Neural cell (in vitro differentiated cells): Measurements from ENCODE around the gene TAF6. TPM values are rescaled to one million over a fixed set of nuclear protein-coding genes. Genes with fewer than 3 reads are reported as not detected.

Experiments
- H2AFZ ChIP-seq: fragments of 200-600, 300-800 bp; sonication (generic), shearing (Covaris generic); 2 replicates; pipeline ENCODE4 v1.6.0; 2014; ENCODE audit warnings: low read depth, mild to moderate bottlenecking, antibody characterized with exemption, low read length, moderate library complexity
- H3F3A ChIP-seq: fragments of 200-600 bp; shearing (Covaris generic); 2 replicates; pipeline ENCODE4 v1.6.1; 2016; ENCODE audit warnings: mild to moderate bottlenecking, moderate library complexity, mixed read lengths, antibody characterized with exemption, low read length; ENCODE audit not compliant: insufficient read depth, poor library complexity, severe bottlenecking
- H3K27ac ChIP-seq: fragments of 200-600, 300-800 bp; sonication (generic), shearing (Covaris generic); 2 replicates; pipeline ENCODE4 v1.5.1; 2014; ENCODE audit warnings: mild to moderate bottlenecking, low read length, moderate library complexity
- H3K27me3 ChIP-seq: fragments of 300-800, 200-600 bp; sonication (generic), shearing (Covaris generic); 2 replicates; pipeline ENCODE4 v1.6.0; 2014; ENCODE audit warnings: mild to moderate bottlenecking, low read depth, low read length, moderate library complexity; ENCODE audit not compliant: insufficient read depth
- H3K36me3 ChIP-seq: fragments of 300-800, 200-600 bp; sonication (generic), shearing (Covaris generic); 2 replicates; pipeline ENCODE4 v1.5.1; 2014; ENCODE audit warnings: mild to moderate bottlenecking, antibody characterized with exemption, low read length, moderate library complexity; ENCODE audit not compliant: insufficient read depth
- H3K4me2 ChIP-seq: fragments of 300-800, 200-600 bp; sonication (generic), shearing (Covaris generic); 2 replicates; pipeline ENCODE4 v1.6.0; 2014; ENCODE audit warnings: mild to moderate bottlenecking, low read length
- H3K4me3 ChIP-seq: fragments of 300-800, 200-600 bp; sonication (generic), shearing (Covaris generic); 2 replicates; pipeline ENCODE4 v1.5.1; 2014; ENCODE audit warnings: mild to moderate bottlenecking, low read length, moderate library complexity
- H3K79me2 ChIP-seq: fragments of 200-600 bp; shearing (Covaris generic); replicated peaks from 2 replicates; pipeline ENCODE4 v1.6.0; 2014; ENCODE audit warnings: mild to moderate bottlenecking, low read length, moderate library complexity; ENCODE audit not compliant: insufficient read depth
- H3K9ac ChIP-seq: fragments of 300-800, 200-600 bp; sonication (generic), shearing (Covaris generic); 2 replicates; pipeline ENCODE4 v1.6.1; 2016; ENCODE audit warnings: mild to moderate bottlenecking, low read length, mixed read lengths
- H3K9me2 ChIP-seq: fragments of 200-600 bp; shearing (Covaris generic); 2 replicates; pipeline ENCODE4 v1.6.1; 2016; ENCODE audit warnings: mild to moderate bottlenecking, low read length, mixed read lengths; ENCODE audit not compliant: insufficient read depth
- H3K9me3 ChIP-seq: fragments of 200-600, 300-800 bp; sonication (generic), shearing (Covaris generic); 2 replicates; pipeline ENCODE4 v1.6.1; 2016; ENCODE audit warnings: mild to moderate bottlenecking, mixed run types, low read length, moderate library complexity, mixed read lengths
- H4K20me1 ChIP-seq: fragments of 200-600 bp; shearing (Covaris generic); 2 replicates; pipeline ENCODE4 v1.6.1; 2016; ENCODE audit warnings: mild to moderate bottlenecking, mixed run types; ENCODE audit not compliant: insufficient read depth
- CTCF ChIP-seq: fragments of 450-650 bp; IDR thresholded peaks from 2 replicates; pipeline ENCODE4 v1.5.1; 2014; ENCODE audit warnings: antibody characterized with exemption, mild to moderate bottlenecking, moderate library complexity; ENCODE audit not compliant: poor library complexity, severe bottlenecking
- EP300 ChIP-seq: fragments of 450-650 bp; conservative IDR thresholded peaks from 2 replicates; pipeline ENCODE4 v1.6.1; 2014; ENCODE audit warnings: antibody characterized with exemption, mild to moderate bottlenecking, moderate library complexity; ENCODE audit not compliant: poor library complexity, severe bottlenecking
- EZH2 ChIP-seq: fragments of 200-600, 300-800 bp; shearing (Covaris generic), sonication (generic); IDR thresholded peaks from 2 replicates; pipeline ENCODE4 v1.6.1; 2014; ENCODE audit warnings: antibody characterized with exemption, low read length, borderline replicate concordance, mild to moderate bottlenecking; ENCODE audit not compliant: insufficient read depth, poor library complexity, severe bottlenecking
- MXI1 ChIP-seq: fragments of 450-650 bp; conservative IDR thresholded peaks from 2 replicates; pipeline ENCODE4 v1.6.1; 2014; ENCODE audit warnings: antibody characterized with exemption, mild to moderate bottlenecking; ENCODE audit not compliant: poor library complexity, severe bottlenecking
- POLR2AphosphoS5 ChIP-seq: IDR thresholded peaks from 2 replicates; pipeline ENCODE4 v1.6.1; 2012
- RAD21 ChIP-seq: fragments of 450-650 bp; conservative IDR thresholded peaks from 2 replicates; pipeline ENCODE4 v1.6.1; 2014; ENCODE audit warnings: antibody characterized with exemption, mild to moderate bottlenecking, moderate library complexity
- REST ChIP-seq: IDR thresholded peaks from 2 replicates; pipeline ENCODE4 v1.6.1; 2012; ENCODE audit warnings: borderline replicate concordance
- SMC3 ChIP-seq: fragments of 450-650 bp; conservative IDR thresholded peaks from 2 replicates; pipeline ENCODE4 v1.6.1; 2014; ENCODE audit warnings: antibody characterized with exemption, mild to moderate bottlenecking, moderate library complexity; ENCODE audit not compliant: poor library complexity
- TAF1 ChIP-seq: IDR thresholded peaks from 2 replicates; pipeline ENCODE4 v1.6.1; 2012; ENCODE audit warnings: low read depth
- polyA plus RNA-seq: library from polyadenylated mRNA; depleted of rRNA; stranded (reverse); fragments of >200 nt; gene quantifications from 2 replicates; pipeline ENCODE4 v1.2.3, GENCODE V29; 2014

TAF6 gene
- polyA plus RNA-seq, 1 donor from 2014 or later: 23.4 TPM

- Histone ChIP-seq H3K9me2 (no peaks in the 10 kb centered on the region), H3K9ac (no peak overlapping the region), H3K36me3 (no peaks in the 10 kb centered on the region), H3K27ac (no peak overlapping the region), H3K4me3 (no peak overlapping the region), H3K27me3 (no peaks in the 10 kb centered on the region), H3K79me2 (no peaks in the 10 kb centered on the region), H3K9me3 (no peaks in the 10 kb centered on the region), H4K20me1 (no peaks in the 10 kb centered on the region), H3F3A (no peaks in the 10 kb centered on the region), H2AFZ (no peak overlapping the region), H3K4me2 (no peak overlapping the region)
- TF ChIP-seq REST (no peak), CTCF (no peak), SMC3 (no peak), EZH2 (no peak), POLR2AphosphoS5 (no peak), MXI1 (no peak), RAD21 (no peak), TAF1 (no peak), EP300 (no peak)
These were observed 23.3 kb upstream of the TAF6 start for GRCh38 chr7:100142461-100142860.

GRCh38 chr7:100141555-100141949 lies 22.4 kb upstream of the TAF6 start:
- no peaks in the 10 kb centered on the region for H3K36me3 ChIP-seq
- H3K27ac ChIP-seq: no peak overlapping the region
- H3K4me2 ChIP-seq: no peak overlapping the region
- no peak overlapping the region for H2AFZ ChIP-seq
- no peaks in the 10 kb centered on the region for H3F3A ChIP-seq
- no peaks in the 10 kb centered on the region for H4K20me1 ChIP-seq
- no peaks in the 10 kb centered on the region for H3K79me2 ChIP-seq
- H3K27me3 ChIP-seq: no peaks in the 10 kb centered on the region
- H3K9ac ChIP-seq: no peak overlapping the region
- TF ChIP-seq SMC3: no peak
- no peak for TF ChIP-seq POLR2AphosphoS5
- no peak for TF ChIP-seq CTCF
- TF ChIP-seq MXI1: no peak
- TF ChIP-seq RAD21: no peak
- TF ChIP-seq EP300: no peak
- TF ChIP-seq TAF1: no peak
- no peak for TF ChIP-seq EZH2
- no peak for TF ChIP-seq REST
- no peaks in the 10 kb centered on the region for H3K9me3 ChIP-seq
- H3K4me3 ChIP-seq: no peak overlapping the region
- no peaks in the 10 kb centered on the region for H3K9me2 ChIP-seq
